Activated CD4-positive, CD25-positive, alpha-beta regulatory T cell treated with anti-CD3 and anti-CD28 coated beads, Interleukin-2, amount 50 U/mL, for 16 hours (primary cell): Measurements from ENCODE around the gene AKTIP.

Experiments
- DNase-seq: peaks from one replicate; pipeline ENCODE4 v3.0.0-alpha.2; 2020; ENCODE audit warnings: low read depth, low spot score

The AKTIP gene

GRCh38 chr16:53480394-53480793, 22.6 kb downstream of the AKTIP start:
- no peak for DNase-seq

GRCh38 chr16:53478965-53479364, 24.0 kb downstream of the AKTIP start:
- no peak for DNase-seq

- no peak for DNase-seq
Observed at GRCh38 chr16:53476867-53477266, 26.1 kb downstream of the AKTIP start.

GRCh38 chr16:53465606-53466280, 37.3 kb downstream of the AKTIP start:
- DNase-seq, result no peak

- DNase-seq, result no peak
Observed at GRCh38 chr16:53458635-53459034, 44.4 kb downstream of the AKTIP start.

GRCh38 chr16:53457670-53458069, 45.3 kb downstream of the AKTIP start:
- DNase-seq, result peak; percentile 59

GRCh38 chr16:53456625-53457024, 46.4 kb downstream of the AKTIP start:
- no peak for DNase-seq

- no peak for DNase-seq
Observed at GRCh38 chr16:53453928-53454327, 49.1 kb downstream of the AKTIP start.

- DNase-seq, result no peak
Observed at GRCh38 chr16:53449816-53450517, 53.0 kb downstream of the AKTIP start.

- no peak for DNase-seq
Observed at GRCh38 chr16:53446090-53446489, 56.9 kb downstream of the AKTIP start.

GRCh38 chr16:53445534-53445933, 57.5 kb downstream of the AKTIP start:
- no peak for DNase-seq
